AG04449 (cell line): ENCODE results near the gene BACH2.
A peak's percentile ranks its signal among the peaks of the same experiment; 100 is the strongest.

Experiments
- CTCF ChIA-PET: fragments of 350-600 bp; formaldehyde crosslinking; extraction: SDS; loops from one replicate; lab custom pipeline; 2021; ENCODE audit warnings: antibody characterized with exemption; lab: Yijun Ruan, JAX
- POLR2A ChIA-PET: fragments of 400-600, 350-600 bp; formaldehyde crosslinking; extraction: SDS; loops from one replicate; lab custom pipeline; 2020; ENCODE audit warnings: antibody characterized with exemption, inconsistent platforms; lab: Yijun Ruan, JAX
- DNase-seq: peaks from one replicate; pipeline ENCODE4 v3.0.0-alpha.2; 2010; ENCODE audit warnings: low read depth, low spot score
- H3K4me3 ChIP-seq: 2 replicates; pipeline ENCODE4 v1.5.1; 2011; ENCODE audit warnings: low read depth, mild to moderate bottlenecking, control low read depth, low read length
- CTCF ChIP-seq: IDR thresholded peaks from one replicate; pipeline ENCODE4 v1.5.1; 2011; ENCODE audit warnings: mild to moderate bottlenecking, moderate library complexity, low read length, control low read depth, inconsistent platforms; ENCODE audit not compliant: insufficient read depth; ENCODE audit errors: missing control alignments

BACH2 gene

GRCh38 chr6:90005048-90005827 is 291.4 kb downstream of the BACH2 start:
- POLR2A ChIA-PET: no interaction called here
- no peak for TF ChIP-seq CTCF

GRCh38 chr6:90004511-90004910 is 292.1 kb downstream of the BACH2 start:
- no peak for DNase-seq
- H3K4me3 ChIP-seq: no peak overlapping the region
- CTCF ChIA-PET: no interaction called here
- POLR2A ChIA-PET: interaction anchor here (0.5 kb wide), 1 partner anchor 15 kb away, joined by 3 read pairs; no protein-coding TSS in a partner anchor
- no peak for TF ChIP-seq CTCF

More at GRCh38 chr6:90005048-90005827, 291.4 kb downstream of the BACH2 start:
- no peak for DNase-seq
- CTCF ChIA-PET: interaction anchor here (0.5 to 1.3 kb wide), 3 partner anchors 16 to 174 kb away, joined by 3 read pairs; no protein-coding TSS in a partner anchor
- no peak overlapping the region for H3K4me3 ChIP-seq

- peak; percentile 34 for DNase-seq
- CTCF ChIA-PET: no interaction called here
- H3K4me3 ChIP-seq: no peak overlapping the region
- no peak for TF ChIP-seq CTCF
- POLR2A ChIA-PET: no interaction called here
Observed at GRCh38 chr6:90003941-90004340, 292.7 kb downstream of the BACH2 start.

- no peak for TF ChIP-seq CTCF
- no peak overlapping the region for H3K4me3 ChIP-seq
- ChIA-PET POLR2A (no interaction called here), CTCF (no interaction called here)
- DNase-seq: no peak
Observed at GRCh38 chr6:90003069-90003795, 293.4 kb downstream of the BACH2 start.

GRCh38 chr6:90000864-90001731 is 295.5 kb downstream of the BACH2 start:
- no peak overlapping the region for H3K4me3 ChIP-seq
- DNase-seq: no peak
- no peak for TF ChIP-seq CTCF
- CTCF ChIA-PET: interaction anchor here (0.7 to 2.1 kb wide), 3 partner anchors 11 to 392 kb away, joined by 3 to 5 read pairs (median 4); no protein-coding TSS in a partner anchor
- POLR2A ChIA-PET: no interaction called here
